Thymus (tissue), 11 donors: Measurements from ENCODE around the gene KCNA2. TPM values are rescaled to one million over a fixed set of nuclear protein-coding genes. Genes with fewer than 3 reads are reported as not detected.

Experiments used
- DNase-seq, 9 donors: peaks; one replicate each; pipeline ENCODE4 v3.0.0-alpha.2; 2013; ENCODE audit warnings: low spot score in 9 of 9, low read depth in 6 of 9, missing footprints in 1 of 9
- H3K27ac ChIP-seq, 2 donors: one replicate each; pipeline ENCODE4 v1.5.1; 2013; ENCODE audit warnings: control low read depth in 1 of 2, low read depth in 1 of 2, low read length in 1 of 2, mild to moderate bottlenecking in 1 of 2, moderate library complexity in 1 of 2
- H3K27me3 ChIP-seq, 2 donors: one replicate each; pipeline ENCODE4 v1.5.1; 2013; ENCODE audit warnings: low read length in 1 of 2; ENCODE audit not compliant: control insufficient read depth in 2 of 2, insufficient read depth in 1 of 2
- H3K36me3 ChIP-seq, 2 donors: one replicate each; pipeline ENCODE4 v1.5.1; 2013; ENCODE audit warnings: low read length in 1 of 2, mild to moderate bottlenecking in 1 of 2, moderate library complexity in 1 of 2; ENCODE audit not compliant: control insufficient read depth in 2 of 2, insufficient read depth in 2 of 2
- H3K4me1 ChIP-seq, 2 donors: one replicate each; pipeline ENCODE4 v1.5.1; 2013; ENCODE audit warnings: low read length in 2 of 2; ENCODE audit not compliant: control insufficient read depth in 2 of 2, insufficient read depth in 2 of 2
- H3K4me3 ChIP-seq, 2 donors: one replicate each; pipeline ENCODE4 v1.5.1; 2013; ENCODE audit warnings: low read length in 2 of 2, control low read depth in 1 of 2, mild to moderate bottlenecking in 1 of 2
- H3K9me3 ChIP-seq, 2 donors: one replicate each; pipeline ENCODE4 v1.5.1; 2013; ENCODE audit warnings: low read length in 1 of 2, mild to moderate bottlenecking in 1 of 2; ENCODE audit not compliant: control insufficient read depth in 2 of 2, insufficient read depth in 1 of 2
- WGBS: extraction: QIAGEN DNeasy Blood & Tissue Kit; methylation state at CpG from one replicate; pipeline ENCODE4 v1.1.7; 2013; 5-methylcytosine and 5-hydroxymethylcytosine counted together
- polyA plus RNA-seq: library from polyadenylated mRNA; stranded (reverse); fragments of 200-250 nt; gene quantifications from one replicate; pipeline ENCODE4 v1.2.3, GENCODE V29; 2013
- total RNA-seq: library from RNA; stranded (reverse); fragments of 120-200 nt; gene quantifications from one replicate; pipeline ENCODE4 v1.2.4, GENCODE V29; 2013
- donor health status: healthy.

The KCNA2 gene
- total and polyA plus RNA-seq, 2 donors = 0.50 to 2.5 TPM

GRCh38 chr1:110610084-110610483 is 3.9 kb upstream of the KCNA2 start:
- Histone ChIP-seq H3K4me1 (peaks cover 3 to 6% of the 10 kb centered on the region in 2 donors), H3K4me3 (no peak overlapping the region), H3K27ac (no peak overlapping the region), H3K27me3 (peaks cover 41 to 88% of the 10 kb centered on the region in 2 donors), H3K9me3 (no peaks in the 10 kb centered on the region), H3K36me3 (no peaks in the 10 kb centered on the region)
- no peak for DNase-seq

DNA sequence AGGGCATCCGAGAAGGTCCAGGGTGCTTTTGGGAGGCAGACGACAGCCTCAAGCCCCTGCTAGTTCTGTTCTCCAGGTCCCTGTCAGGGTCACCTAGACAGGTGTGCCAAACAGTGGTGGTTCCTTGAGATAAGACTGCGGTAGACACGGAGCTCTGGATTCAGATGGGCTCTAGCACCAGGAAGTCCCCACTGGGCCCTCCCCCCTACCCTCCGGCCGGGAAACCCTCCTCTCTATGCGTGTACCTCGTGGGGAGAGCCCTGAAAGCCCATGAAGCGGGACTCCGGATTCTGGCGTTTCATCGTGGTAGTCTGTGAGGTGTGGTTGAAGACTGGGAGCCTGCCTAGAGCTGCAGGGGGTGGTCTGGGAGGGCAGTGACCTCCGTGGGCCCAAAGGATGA is 2.1 kb upstream of the KCNA2 start:
- peaks cover 43 to 98% of the 10 kb centered on the region in 2 donors for H3K27me3 ChIP-seq
- H3K36me3 ChIP-seq = no peaks in the 10 kb centered on the region
- no peak for DNase-seq
- H3K9me3 ChIP-seq = no peaks in the 10 kb centered on the region
- no peak overlapping the region for H3K4me3 ChIP-seq
- peaks cover 3 to 6% of the 10 kb centered on the region in 2 donors for H3K4me1 ChIP-seq
- no peak overlapping the region for H3K27ac ChIP-seq
- 49% methylated on average over 13 of the region's 13 CpGs for WGBS

DNA sequence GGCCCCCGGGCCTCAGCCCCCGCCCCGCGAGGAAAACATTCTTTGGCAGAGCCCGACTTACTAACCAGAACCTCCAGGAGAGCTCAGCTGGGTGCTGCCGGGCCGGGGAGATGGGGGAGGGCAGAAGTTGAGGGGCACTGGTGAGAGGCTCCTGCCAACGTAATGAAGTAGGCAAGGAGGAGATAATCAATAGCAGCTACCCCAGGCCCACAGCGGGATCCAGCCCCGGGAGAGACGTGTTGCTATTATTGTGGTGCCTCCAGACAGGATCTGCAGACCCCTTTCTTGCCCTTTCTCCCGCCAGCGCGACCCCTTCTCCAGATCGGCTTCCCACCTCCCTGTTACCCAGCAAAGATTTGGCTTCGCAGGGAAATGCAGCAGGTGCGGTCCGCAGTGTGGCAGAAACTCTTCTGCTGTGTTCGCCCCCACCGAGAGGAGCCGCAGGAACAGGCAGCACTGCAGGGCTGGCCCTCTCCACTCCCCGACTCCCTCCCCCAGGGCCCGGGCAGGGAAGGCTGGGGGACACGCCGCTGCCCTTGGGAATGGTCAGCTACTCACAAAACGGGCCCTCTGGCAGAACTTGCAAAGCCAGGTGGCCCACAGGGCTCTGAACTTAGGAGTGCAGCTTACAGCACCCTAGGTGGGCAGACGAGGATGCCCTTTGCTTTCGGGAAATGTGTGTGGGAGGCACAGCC is 1.5 kb upstream of the KCNA2 start:
- Histone ChIP-seq H3K36me3 (no peaks in the 10 kb centered on the region), H3K4me1 (peaks cover 3 to 6% of the 10 kb centered on the region in 2 donors), H3K27me3 (peaks cover 43 to 96% of the 10 kb centered on the region in 2 donors), H3K27ac (no peak overlapping the region), H3K9me3 (no peaks in the 10 kb centered on the region), H3K4me3 (peak overlapping the region in 1 of 2 donors; percentile 50)
- WGBS = 8% methylated on average over 28 of the region's 28 CpGs
- DNase-seq = no peak

DNA sequence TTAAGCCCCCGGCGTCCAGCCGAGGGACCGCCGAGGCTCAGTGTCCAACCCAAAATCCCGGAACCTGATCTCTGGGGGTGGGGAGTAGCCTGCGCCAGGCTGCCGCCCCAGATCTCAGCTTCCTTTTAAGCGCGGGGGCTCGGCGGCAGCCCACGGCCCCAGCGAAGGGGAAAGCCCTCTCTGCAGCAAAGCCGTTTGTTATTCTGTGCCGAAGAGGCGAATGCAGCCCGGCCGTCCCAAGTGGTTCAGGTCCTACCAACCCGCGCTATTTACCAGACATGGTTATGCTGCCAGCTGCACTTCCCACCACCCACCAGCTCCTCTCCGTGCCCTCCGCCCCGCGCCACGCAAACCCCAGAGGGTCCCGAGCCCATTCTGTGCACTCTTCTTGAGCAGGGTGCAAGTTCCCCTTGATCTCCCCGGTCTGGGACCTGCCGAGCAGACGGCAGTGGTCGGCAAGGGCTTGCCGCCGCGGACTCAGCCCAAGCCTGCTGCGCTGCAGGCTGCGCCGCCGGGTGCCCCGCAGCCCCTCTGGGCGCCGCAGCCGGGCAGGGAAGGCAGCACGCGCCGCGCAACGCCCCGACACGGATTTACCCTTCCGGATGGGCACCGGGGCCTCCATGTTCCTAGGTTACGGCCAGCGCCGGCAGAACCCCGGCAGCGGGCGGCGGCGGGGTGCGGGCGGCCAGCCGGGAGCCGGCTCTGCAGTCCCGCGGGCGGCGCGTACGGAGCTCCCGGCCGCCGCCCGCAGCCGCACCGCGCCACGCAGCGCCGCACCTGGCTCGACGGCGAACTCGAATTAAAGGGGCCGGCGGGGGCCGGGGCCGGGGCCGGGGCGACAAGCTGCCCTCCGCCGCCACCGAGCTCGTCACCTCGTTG is 738 bp upstream of the KCNA2 start:
- Histone ChIP-seq H3K9me3 (no peaks in the 10 kb centered on the region), H3K4me1 (peaks cover 3 to 6% of the 10 kb centered on the region in 2 donors), H3K4me3 (peak overlapping the region; percentile 32 to 50), H3K27me3 (peaks cover 43 to 90% of the 10 kb centered on the region in 2 donors), H3K36me3 (no peaks in the 10 kb centered on the region), H3K27ac (no peak overlapping the region)
- DNase-seq = no peak
- under 1% methylated on average over 94 of the region's 94 CpGs for WGBS

- no peak for DNase-seq
- H3K36me3 ChIP-seq = no peaks in the 10 kb centered on the region
- H3K9me3 ChIP-seq = no peaks in the 10 kb centered on the region
- H3K4me1 ChIP-seq = peaks cover 3 to 6% of the 10 kb centered on the region in 2 donors
- H3K27me3 ChIP-seq = peaks cover 42 to 84% of the 10 kb centered on the region in 2 donors
- 90% methylated on average over 6 of the region's 6 CpGs for WGBS
- no peak overlapping the region for H3K4me3 ChIP-seq
- H3K27ac ChIP-seq = peak overlapping the region in 1 of 2 donors; percentile 34
These were observed 712 bp downstream of the KCNA2 start for GRCh38 chr1:110605446-110605845.

DNA sequence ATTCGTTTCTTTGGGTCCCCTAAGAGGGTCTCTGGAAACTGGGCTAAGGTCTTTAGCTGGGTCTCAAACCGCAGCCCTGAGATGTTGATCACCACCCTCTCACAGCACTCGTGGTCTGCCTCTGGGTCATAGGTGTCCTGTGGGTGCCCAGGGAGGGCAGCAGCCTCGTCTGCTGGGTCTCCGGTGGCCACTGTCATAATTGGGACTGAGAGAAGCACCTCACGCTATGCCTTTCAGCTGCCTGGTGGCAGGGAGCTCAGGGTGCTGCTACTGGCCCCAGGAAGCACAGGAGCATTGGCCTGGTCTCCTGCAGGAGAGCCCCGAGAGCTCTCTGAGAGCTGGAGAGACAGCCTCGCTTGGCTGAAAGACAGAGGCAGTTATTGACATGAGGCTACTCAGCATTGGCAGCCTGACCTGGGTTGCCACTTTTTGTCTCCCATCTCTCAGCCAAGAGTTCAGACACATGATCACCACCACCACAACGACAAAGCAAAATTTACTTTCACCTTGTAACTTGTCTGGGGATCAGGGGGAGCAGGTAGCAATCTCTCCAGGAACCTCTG is 1.5 kb downstream of the KCNA2 start:
- DNase-seq = no peak
- peaks cover 39 to 76% of the 10 kb centered on the region in 2 donors for H3K27me3 ChIP-seq

DNA sequence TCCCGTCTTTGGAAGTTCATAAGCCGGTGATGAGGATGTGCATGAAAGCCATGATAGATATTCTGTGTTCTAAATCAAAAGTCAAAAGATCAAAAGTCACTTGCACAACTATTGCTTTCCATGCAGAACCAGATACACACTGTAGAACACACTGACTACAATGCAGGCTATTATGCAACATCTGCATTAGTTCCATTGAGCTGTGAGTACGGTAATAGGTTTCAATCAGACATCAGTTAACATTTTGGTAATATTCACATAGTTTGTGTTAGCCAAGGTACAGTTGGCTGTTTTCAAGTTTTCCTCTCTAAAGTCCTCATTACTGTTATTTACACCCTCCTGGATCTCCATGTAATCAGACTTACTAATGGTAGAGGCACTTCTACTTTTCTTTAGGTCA is 3.1 kb downstream of the KCNA2 start:
- Histone ChIP-seq H3K9me3 (no peaks in the 10 kb centered on the region), H3K27ac (no peak overlapping the region), H3K27me3 (peaks cover 29 to 68% of the 10 kb centered on the region in 2 donors), H3K4me3 (no peak overlapping the region), H3K36me3 (no peaks in the 10 kb centered on the region), H3K4me1 (peaks cover 3 to 6% of the 10 kb centered on the region in 2 donors)
- no peak for DNase-seq
- 98% methylated on average over 3 of the region's 3 CpGs for WGBS

More for the DNA sequence above, 1.5 kb downstream of the KCNA2 start:
- Histone ChIP-seq H3K9me3 (no peaks in the 10 kb centered on the region), H3K4me1 (peaks cover 3 to 6% of the 10 kb centered on the region in 2 donors), H3K36me3 (no peaks in the 10 kb centered on the region), H3K4me3 (no peak overlapping the region), H3K27ac (no peak overlapping the region)
- 90% methylated on average over 9 of the region's 9 CpGs for WGBS

DNA sequence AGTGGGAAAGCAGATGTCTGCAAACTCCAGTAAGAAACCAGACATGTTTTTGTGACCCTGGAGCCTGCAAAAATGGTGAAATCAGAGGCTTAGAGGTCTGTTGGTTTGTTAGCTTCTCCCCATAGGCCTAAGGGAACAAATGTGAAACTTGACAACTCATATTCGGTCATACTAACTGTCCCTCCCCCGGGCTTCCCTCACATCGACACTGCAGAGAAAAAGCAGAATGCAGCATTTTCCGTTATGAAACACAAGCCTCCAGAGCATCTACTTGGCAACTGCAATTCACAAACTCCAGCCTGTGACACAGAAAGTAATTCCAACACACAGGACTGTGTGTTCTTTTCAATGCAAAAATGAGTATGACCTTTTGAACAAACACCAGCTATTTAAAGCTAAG is 3.7 kb downstream of the KCNA2 start:
- peaks cover 26 to 62% of the 10 kb centered on the region in 2 donors for H3K27me3 ChIP-seq
- H3K36me3 ChIP-seq = no peaks in the 10 kb centered on the region
- no peaks in the 10 kb centered on the region for H3K9me3 ChIP-seq
- WGBS = 96% methylated on average over 4 of the region's 4 CpGs
- H3K4me3 ChIP-seq = no peak overlapping the region
- H3K27ac ChIP-seq = no peak overlapping the region
- H3K4me1 ChIP-seq = peaks cover 3 to 6% of the 10 kb centered on the region in 2 donors
- no peak for DNase-seq

DNA sequence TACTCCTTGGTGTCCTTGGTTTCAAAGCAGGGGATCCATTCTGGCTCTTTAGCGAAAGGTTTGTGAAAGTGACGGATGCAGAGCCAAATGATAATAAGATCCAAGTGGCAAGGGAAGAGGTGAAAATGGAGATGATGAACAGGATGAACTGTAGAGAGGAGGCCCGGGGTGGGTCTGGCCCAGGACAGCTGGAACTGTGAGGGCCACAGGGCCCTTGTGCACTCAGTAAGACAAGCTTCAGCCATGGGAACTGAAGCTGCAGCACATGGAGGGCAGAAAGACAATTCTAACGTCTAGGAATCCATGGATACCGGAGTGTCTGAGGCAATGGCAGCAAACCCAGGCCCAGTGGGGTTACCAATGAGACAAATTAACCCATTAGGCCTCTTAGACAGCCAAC is 4.8 kb downstream of the KCNA2 start:
- peaks cover 15 to 59% of the 10 kb centered on the region in 2 donors for H3K27me3 ChIP-seq
- H3K4me3 ChIP-seq = no peak overlapping the region
- H3K9me3 ChIP-seq = no peaks in the 10 kb centered on the region
- no peaks in the 10 kb centered on the region for H3K36me3 ChIP-seq
- H3K4me1 ChIP-seq = peaks cover 0 to under 1% of the 10 kb centered on the region in 2 donors
- 92% methylated on average over 5 of the region's 5 CpGs for WGBS
- no peak overlapping the region for H3K27ac ChIP-seq
- DNase-seq = no peak
